NAMALWA (cell line): ENCODE measurements around the gene FARS2.

ENCODE experiments used
- DNase-seq: peaks from one replicate; pipeline ENCODE4 v3.0.0-alpha.2; 2015; ENCODE audit warnings: low spot score

The FARS2 gene

GRCh38 chr6:5378331-5378730 lies 117.0 kb downstream of the FARS2 start:
- no peak for DNase-seq

GRCh38 chr6:5379647-5380242 lies 118.4 kb downstream of the FARS2 start:
- DNase-seq: peak; percentile 77

- DNase-seq: no peak
These were observed 122.5 kb downstream of the FARS2 start for GRCh38 chr6:5383856-5384255.

- no peak for DNase-seq
These were observed 123.0 kb downstream of the FARS2 start for GRCh38 chr6:5384276-5384675.

- no peak for DNase-seq
These were observed 127.0 kb downstream of the FARS2 start for GRCh38 chr6:5388326-5388725.

- no peak for DNase-seq
These were observed 127.9 kb downstream of the FARS2 start for GRCh38 chr6:5389086-5389745.

- DNase-seq: no peak
These were observed 128.9 kb downstream of the FARS2 start for GRCh38 chr6:5390177-5390576.

GRCh38 chr6:5394280-5394679 lies 133.0 kb downstream of the FARS2 start:
- no peak for DNase-seq

GRCh38 chr6:5395719-5396118 lies 134.4 kb downstream of the FARS2 start:
- DNase-seq: no peak

- DNase-seq: peak; percentile 83
These were observed 137.2 kb downstream of the FARS2 start for GRCh38 chr6:5398530-5398929.

GRCh38 chr6:5399391-5399790 lies 138.1 kb downstream of the FARS2 start:
- DNase-seq: no peak

GRCh38 chr6:5401845-5402738 lies 140.8 kb downstream of the FARS2 start:
- DNase-seq: peak; percentile 54

GRCh38 chr6:5403076-5403475 lies 141.8 kb downstream of the FARS2 start:
- no peak for DNase-seq

GRCh38 chr6:5403609-5404008 lies 142.3 kb downstream of the FARS2 start:
- DNase-seq: no peak

GRCh38 chr6:5405976-5406375 lies 144.7 kb downstream of the FARS2 start:
- DNase-seq: no peak

- DNase-seq: no peak
These were observed 150.1 kb downstream of the FARS2 start for GRCh38 chr6:5411414-5411813.

- DNase-seq: no peak
These were observed 150.7 kb downstream of the FARS2 start for GRCh38 chr6:5412017-5412416.

GRCh38 chr6:5412663-5413062 lies 151.3 kb downstream of the FARS2 start:
- no peak for DNase-seq

GRCh38 chr6:5416250-5416649 lies 154.9 kb downstream of the FARS2 start:
- DNase-seq: no peak

GRCh38 chr6:5422321-5422915 lies 161.1 kb downstream of the FARS2 start:
- peak; percentile 37 for DNase-seq

GRCh38 chr6:5423251-5423650 lies 161.9 kb downstream of the FARS2 start:
- DNase-seq: no peak

- no peak for DNase-seq
These were observed 163.4 kb downstream of the FARS2 start for GRCh38 chr6:5424726-5425125.

GRCh38 chr6:5425267-5425666 lies 164.0 kb downstream of the FARS2 start:
- DNase-seq: no peak
